Keratinocyte (primary cell): ENCODE measurements around the gene FAM53A. TPM values are rescaled to one million over a fixed set of nuclear protein-coding genes. Genes with fewer than 3 reads are reported as not detected.

Experiments used
- DNase-seq: peaks from one replicate; pipeline ENCODE4 v3.0.0-alpha.2; 2011; ENCODE audit warnings: low read depth, missing footprints, low spot score
- FAIRE-seq: peaks from 2 replicates; lab custom pipeline; 2011; peaks lifted over from hg19 to GRCh38; lab: Jason Lieb, UNC
- H2AFZ ChIP-seq: 2 replicates; pipeline ENCODE4 v1.6.0; 2012; ENCODE audit warnings: low read length, control low read depth, inconsistent platforms; ENCODE audit not compliant: control insufficient read depth
- H3K27ac ChIP-seq: 2 replicates; pipeline ENCODE4 v1.5.1; 2011; ENCODE audit warnings: low read length; ENCODE audit not compliant: control insufficient read depth, insufficient read depth
- H3K27me3 ChIP-seq: 3 replicates; pipeline ENCODE4 v1.6.0; 2011; ENCODE audit warnings: low read length; ENCODE audit not compliant: control insufficient read depth, insufficient read depth; ENCODE audit errors: extremely low read depth
- H3K36me3 ChIP-seq, 2 experiments: 2 replicates in 1 of 2; 3 replicates in 1 of 2; pipeline ENCODE4 v1.5.1; 2011; ENCODE audit warnings: low read length in 2 of 2, mild to moderate bottlenecking in 1 of 2; ENCODE audit not compliant: control insufficient read depth in 2 of 2, insufficient read depth in 2 of 2; ENCODE audit errors: extremely low read depth in 1 of 2
- H3K4me1 ChIP-seq: 3 replicates; pipeline ENCODE4 v1.5.1; 2011; ENCODE audit warnings: low read length; ENCODE audit not compliant: control insufficient read depth, insufficient read depth; ENCODE audit errors: extremely low read depth
- H3K4me2 ChIP-seq: 3 replicates; pipeline ENCODE4 v1.6.0; 2011; ENCODE audit warnings: low read depth, low read length; ENCODE audit not compliant: control insufficient read depth, insufficient read depth; ENCODE audit errors: extremely low read depth
- H3K4me3 ChIP-seq, 3 experiments: fragments of 200-600 bp in 1 of 3; sonication (generic) in 1 of 3; 2 replicates in 2 of 3; 3 replicates in 1 of 3; pipeline ENCODE4 v1.5.1; 2011 to 2016; ENCODE audit warnings: low read length in 3 of 3, mild to moderate bottlenecking in 3 of 3, control low read depth in 2 of 3, inconsistent platforms in 1 of 3, low read depth in 1 of 3, mixed read lengths in 1 of 3, mixed run types in 1 of 3, moderate library complexity in 1 of 3; ENCODE audit not compliant: control insufficient read depth in 2 of 3, insufficient read depth in 2 of 3; ENCODE audit errors: extremely low read depth in 1 of 3
- H3K79me2 ChIP-seq: 2 replicates; pipeline ENCODE4 v1.6.0; 2012; ENCODE audit warnings: low read length; ENCODE audit not compliant: control insufficient read depth, insufficient read depth
- H3K9ac ChIP-seq: 3 replicates; pipeline ENCODE4 v1.6.0; 2011; ENCODE audit warnings: low read length; ENCODE audit not compliant: control insufficient read depth, insufficient read depth; ENCODE audit errors: extremely low read depth
- H3K9me1 ChIP-seq: 3 replicates; pipeline ENCODE4 v1.6.0; 2011; ENCODE audit warnings: low read length; ENCODE audit not compliant: control insufficient read depth, insufficient read depth; ENCODE audit errors: extremely low read depth
- H3K9me3 ChIP-seq: 2 replicates; pipeline ENCODE4 v1.5.1; 2012; ENCODE audit warnings: low read depth, low read length; ENCODE audit not compliant: control insufficient read depth
- H4K20me1 ChIP-seq: 3 replicates; pipeline ENCODE4 v1.6.0; 2011; ENCODE audit warnings: low read length; ENCODE audit not compliant: control insufficient read depth, insufficient read depth; ENCODE audit errors: extremely low read depth
- CTCF ChIP-seq, 3 experiments: IDR thresholded peaks in 1 of 3; conservative IDR thresholded peaks in 1 of 3; optimal IDR thresholded peaks in 1 of 3; 2 replicates in 2 of 3; 3 replicates in 1 of 3; pipeline versions ENCODE3 to v1.5.1; 2011; ENCODE audit warnings: low read length in 3 of 3, mild to moderate bottlenecking in 3 of 3, moderate library complexity in 2 of 3, control low read depth in 1 of 3, inconsistent platforms in 1 of 3; ENCODE audit not compliant: insufficient read depth in 2 of 3; ENCODE audit errors: extremely low read depth in 1 of 3
- EZH2 ChIP-seq: IDR thresholded peaks from one replicate; pipeline ENCODE4 v1.6.1; 2012; ENCODE audit warnings: inconsistent platforms, mild to moderate bottlenecking, low read length, moderate library complexity
- dilution Hi-C: fragments of 300-500 bp; cut with MboI; formaldehyde crosslinking; loops from one replicate; pipeline ENCODE4 v1.7.0; 2020; ENCODE audit warnings: low sequenced_read_pairs; ENCODE audit not compliant: extremely low pct_ligation_motif_present
- polyA plus RNA-seq, 5 experiments: library from polyadenylated mRNA; depleted of rRNA in 3 of 5; stranded (reverse) in 3 of 5; stranded (forward) in 1 of 5; unstranded in 1 of 5; fragments of >200 nt; gene quantifications; 1 replicate in 1 of 5; 2 replicates in 3 of 5; 3 replicates in 1 of 5; pipeline versions ENCODE4 v1.2.1 to v1.2.3, GENCODE V29; 2011 to 2012; ENCODE audit warnings: missing spikeins in 2 of 5, low read depth in 1 of 5, low replicate concordance in 1 of 5

Gene FAM53A
- polyA plus RNA-seq, 1 donor (not counting 4 experiments of a cell fraction or from before 2014, with no cell fraction given), result 0.50 TPM

- FAIRE-seq, result no peak
- no peak for TF ChIP-seq CTCF (optimal IDR thresholded peaks at IDR 0.05 in 1 of 3, IDR thresholded peaks at IDR 0.05 in 1 of 3, conservative IDR thresholded peaks at IDR 0.05 in 1 of 3; ENCODE audit: extremely low read depth in 1 of 3, insufficient read depth in 2 of 3, low read length in 3 of 3)
- TF ChIP-seq EZH2, result no peak
- H3K4me2 ChIP-seq, result peak overlapping the region; percentile 88
- peaks cover 26% of the 10 kb centered on the region for H3K4me1 ChIP-seq
- DNase-seq, result no peak
- peak overlapping the region; percentile 67 to 96 (median 83) for H3K4me3 ChIP-seq
- H3K9me1 ChIP-seq, result no peaks in the 10 kb centered on the region
- H3K9me3 ChIP-seq, result no peaks in the 10 kb centered on the region
- H3K79me2 ChIP-seq, result peaks cover 64% of the 10 kb centered on the region
- peak overlapping the region; percentile 93 for H2AFZ ChIP-seq
- peak overlapping the region; percentile 94 for H3K9ac ChIP-seq
- dilution Hi-C loops, result no loop called here
- H3K27ac ChIP-seq, result peak overlapping the region; percentile 96
- H3K36me3 ChIP-seq, result peaks cover 6 to 18% of the 10 kb centered on the region in 2 experiments
- H4K20me1 ChIP-seq, result peaks cover 9% of the 10 kb centered on the region
- no peaks in the 10 kb centered on the region for H3K27me3 ChIP-seq
These were observed 29.1 kb upstream of the FAM53A start for GRCh38 chr4:1713003-1713851.

GRCh38 chr4:1712216-1713002, 28.3 kb upstream of the FAM53A start, which contains the start of gene SLBP:
SLBP (minus strand) TSS chr4:1712319; CDS start chr4:1712188, 131 bp downstream.
- TF ChIP-seq CTCF (optimal IDR thresholded peaks at IDR 0.05 in 1 of 3, IDR thresholded peaks at IDR 0.05 in 1 of 3, conservative IDR thresholded peaks at IDR 0.05 in 1 of 3; ENCODE audit: extremely low read depth in 1 of 3, insufficient read depth in 2 of 3, low read length in 3 of 3) (no peak), EZH2 (no peak)
- dilution Hi-C loops, result no loop called here
- FAIRE-seq, result peak; percentile 20

More at GRCh38 chr4:1712216-1713002, 28.3 kb upstream of the FAM53A start, which contains the start of gene SLBP:
- peaks cover 2 to 11% of the 10 kb centered on the region in 2 experiments for H3K36me3 ChIP-seq
- peaks cover 26% of the 10 kb centered on the region for H3K4me1 ChIP-seq
- peaks cover 63% of the 10 kb centered on the region for H3K79me2 ChIP-seq
- H3K27me3 ChIP-seq, result no peaks in the 10 kb centered on the region
- H3K27ac ChIP-seq, result peak within 1 kb of the TSS; percentile 96
- H3K9me1 ChIP-seq, result no peaks in the 10 kb centered on the region
- peak within 1 kb of the TSS; percentile 92 for H3K4me2 ChIP-seq
- peak within 1 kb of the TSS; percentile 67 to 99 (median 96) for H3K4me3 ChIP-seq
- no peaks in the 10 kb centered on the region for H3K9me3 ChIP-seq
- DNase-seq, result peak; percentile 73
- H2AFZ ChIP-seq, result peak within 1 kb of the TSS; percentile 93
- H4K20me1 ChIP-seq, result peaks cover 9% of the 10 kb centered on the region
- H3K9ac ChIP-seq, result peak within 1 kb of the TSS; percentile 94
